GM10266 (cell line): Measurements from ENCODE around the gene ANO10.

ENCODE experiments used
- DNase-seq: peaks from one replicate; pipeline ENCODE4 v3.0.0; 2012; ENCODE audit errors: extremely low spot score
- CTCF ChIP-seq: IDR thresholded peaks from 2 replicates; pipeline ENCODE4 v1.5.1; 2012; ENCODE audit warnings: mild to moderate bottlenecking, low read depth; ENCODE audit not compliant: control insufficient read depth, insufficient read depth; ENCODE audit errors: missing control alignments

Gene ANO10

GRCh38 chr3:43455233-43455632, 166.6 kb downstream of the ANO10 start:
- DNase-seq: no peak
- TF ChIP-seq CTCF: no peak

DNA sequence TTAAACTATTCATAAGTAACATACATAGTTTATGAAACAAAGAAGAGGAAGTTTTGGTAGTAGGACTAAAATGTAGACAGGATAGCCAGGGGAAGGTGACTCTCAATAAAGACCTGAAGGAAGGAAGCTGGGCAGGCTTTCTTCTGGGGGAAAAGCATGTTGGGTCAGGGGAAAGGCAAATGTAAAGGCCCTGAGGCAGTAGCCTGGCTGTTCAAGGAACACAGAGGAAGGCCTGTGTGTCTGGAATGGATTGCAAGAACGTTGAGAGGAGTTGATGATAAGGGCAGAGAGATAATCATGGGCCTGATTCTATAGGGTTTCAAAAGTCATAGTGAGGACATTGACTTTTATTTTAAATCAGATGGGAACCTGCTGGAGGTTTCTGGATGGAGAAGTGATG, 167.8 kb downstream of the ANO10 start:
- TF ChIP-seq CTCF: no peak

GRCh38 chr3:43451670-43452254, 170.0 kb downstream of the ANO10 start:
- DNase-seq: no peak
- no peak for TF ChIP-seq CTCF

More for the DNA sequence above, 167.8 kb downstream of the ANO10 start:
- DNase-seq: no peak

DNA sequence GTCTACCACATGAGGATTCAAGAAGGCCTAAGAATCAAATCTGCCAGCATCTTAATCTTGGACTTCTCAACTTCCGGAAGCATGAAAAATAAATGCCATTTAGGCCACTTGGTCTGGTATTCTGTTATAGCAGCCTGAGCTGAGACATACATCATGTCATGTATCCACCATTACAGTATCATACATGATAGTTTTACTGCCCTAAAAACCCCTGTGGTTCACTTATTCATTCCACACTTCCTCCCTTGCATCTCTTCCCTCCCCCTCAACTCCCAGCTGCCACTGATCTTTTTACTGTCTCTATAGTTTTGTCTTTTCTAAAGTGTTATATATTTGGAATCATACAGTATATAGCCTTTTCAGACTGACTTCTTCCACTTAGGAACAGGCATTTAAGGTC, 173.7 kb downstream of the ANO10 start:
- no peak for TF ChIP-seq CTCF
- DNase-seq: no peak

DNA sequence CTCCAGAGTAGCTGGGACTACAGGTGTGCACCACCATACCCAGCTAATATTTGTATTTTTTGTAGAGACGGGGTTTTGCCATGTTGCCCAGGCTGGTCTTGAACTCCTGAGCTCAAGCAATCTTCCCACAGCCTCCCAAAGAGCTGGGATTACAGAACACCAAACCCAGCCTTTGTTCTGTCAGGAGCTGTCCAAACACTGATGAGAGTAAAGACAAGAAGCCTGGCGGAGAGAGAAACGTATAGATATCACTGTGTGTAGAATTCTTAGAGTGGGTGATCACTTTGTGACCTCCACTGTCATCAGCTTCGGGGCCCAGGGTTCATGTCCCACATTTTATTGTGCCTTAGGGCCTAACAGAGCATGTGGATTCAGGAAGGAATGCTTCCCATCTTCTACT, 176.0 kb downstream of the ANO10 start:
- no peak for DNase-seq
- no peak for TF ChIP-seq CTCF

DNA sequence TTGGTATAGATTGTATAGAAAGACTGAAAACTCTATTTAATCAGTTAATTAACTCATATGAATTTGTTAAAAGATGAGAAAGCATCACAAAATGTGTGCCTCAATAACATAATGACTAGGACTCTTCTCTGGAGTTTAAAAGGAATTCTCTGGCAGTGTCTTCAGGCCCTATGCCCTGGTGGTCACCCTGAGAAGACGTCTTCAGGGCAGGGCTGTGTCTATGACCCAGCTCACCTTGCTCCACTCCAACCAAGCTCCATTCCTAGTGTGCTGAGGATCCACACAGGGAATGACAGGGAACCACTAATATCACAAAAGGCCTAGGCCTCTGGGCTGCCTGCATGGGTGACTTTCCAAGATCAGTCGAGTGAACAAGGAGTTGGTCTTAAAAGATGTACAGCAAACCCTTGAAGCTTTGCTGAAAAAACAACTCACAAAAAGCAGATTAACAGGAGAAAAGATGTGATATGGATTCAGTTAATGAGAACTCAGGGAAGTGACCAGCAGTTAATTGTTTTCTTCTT, 178.9 kb downstream of the ANO10 start:
- no peak for TF ChIP-seq CTCF
- DNase-seq: no peak

DNA sequence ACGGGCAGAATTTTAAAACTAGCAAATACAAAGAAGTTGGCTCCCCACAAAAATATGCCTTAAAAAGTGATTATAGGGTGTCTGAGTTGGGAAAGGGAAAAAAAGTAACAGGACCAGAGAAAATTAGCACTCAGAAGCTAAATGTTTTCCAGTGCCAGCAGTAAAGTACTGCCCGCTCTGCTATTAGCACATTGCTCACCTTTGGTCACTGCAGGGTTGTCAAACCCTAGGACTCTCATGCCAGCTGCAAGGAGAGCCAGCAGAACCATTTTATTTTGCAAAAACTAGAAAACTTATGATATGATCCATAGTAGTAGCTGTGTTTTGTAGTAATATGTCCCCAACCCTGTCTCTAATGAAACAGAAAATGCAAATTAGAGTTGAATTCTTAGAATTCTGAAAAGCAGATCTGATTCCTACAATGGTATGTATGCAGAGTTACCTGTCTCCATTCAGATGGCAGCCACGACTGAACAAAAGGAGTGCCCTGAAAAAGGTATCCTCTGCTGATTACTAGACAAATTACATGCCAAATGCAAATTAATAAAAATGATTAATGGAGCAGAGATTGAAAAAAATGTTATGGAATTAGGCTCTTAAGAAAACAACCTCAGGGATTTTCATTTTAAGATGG, 185.2 kb downstream of the ANO10 start:
- TF ChIP-seq CTCF: no peak
- no peak for DNase-seq
